Stimulated activated CD4-positive, alpha-beta T cell treated with anti-CD3 and anti-CD28 coated beads, Interleukin-2, amount 100 ng/mL, for 24 hours (primary cell): ENCODE measurements around the gene DIPK1C.

ENCODE experiments used
- DNase-seq, 2 donors: peaks; one replicate each; pipeline ENCODE4 v3.0.0-alpha.2; 2020

DIPK1C gene

GRCh38 chr18:74414953-74415515 lies 42.1 kb downstream of the DIPK1C start:
- no peak for DNase-seq

DNA sequence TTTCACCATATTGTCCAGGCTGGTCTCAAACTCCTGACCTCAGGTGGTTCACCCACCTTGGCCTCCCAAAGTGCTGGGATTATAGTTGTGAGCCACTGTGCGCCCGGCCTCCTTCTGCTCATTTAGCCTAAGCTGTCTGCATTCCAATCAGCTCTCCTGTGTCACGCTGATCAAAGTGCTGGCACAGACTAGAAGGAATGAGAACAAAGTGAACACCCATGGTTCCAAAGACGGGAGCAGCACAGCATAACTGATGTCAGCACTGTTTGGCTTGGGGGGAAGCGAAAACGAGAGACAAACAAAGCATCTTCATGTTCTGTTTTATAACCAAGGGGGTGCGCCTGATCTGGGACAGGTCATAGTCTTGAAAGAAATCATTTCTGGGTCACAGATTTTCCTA lies 43.3 kb downstream of the DIPK1C start:
- no peak for DNase-seq

GRCh38 chr18:74412116-74412880 lies 44.8 kb downstream of the DIPK1C start:
- DNase-seq, result no peak

GRCh38 chr18:74411475-74411874 lies 45.6 kb downstream of the DIPK1C start:
- DNase-seq, result no peak

DNA sequence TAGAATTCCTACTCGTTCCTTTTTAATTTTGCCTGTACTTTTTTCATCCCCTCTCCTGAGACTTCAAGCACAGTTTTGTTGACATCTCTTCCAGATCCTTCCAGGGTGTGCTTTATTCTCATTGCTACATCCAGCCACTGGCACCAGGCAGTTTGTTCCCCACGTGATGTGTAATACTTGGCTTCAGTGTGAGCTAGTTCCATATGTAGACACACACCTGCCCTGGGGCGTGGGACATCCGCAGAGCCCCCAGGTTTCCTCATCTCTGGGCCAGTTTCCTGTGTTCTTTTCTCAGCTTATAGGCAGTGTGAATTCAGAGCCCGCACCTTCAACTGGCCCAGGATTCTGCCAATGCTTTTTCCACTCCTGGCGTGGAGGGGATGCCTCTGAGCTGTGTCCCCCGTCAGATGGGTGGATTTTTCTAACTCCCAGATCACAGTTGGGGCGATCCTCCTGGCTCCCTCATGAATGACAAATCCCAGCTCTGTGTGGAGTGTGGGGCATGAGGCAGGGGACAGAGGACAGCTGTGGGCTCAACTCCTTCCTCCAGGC lies 46.6 kb downstream of the DIPK1C start:
- no peak for DNase-seq

DNA sequence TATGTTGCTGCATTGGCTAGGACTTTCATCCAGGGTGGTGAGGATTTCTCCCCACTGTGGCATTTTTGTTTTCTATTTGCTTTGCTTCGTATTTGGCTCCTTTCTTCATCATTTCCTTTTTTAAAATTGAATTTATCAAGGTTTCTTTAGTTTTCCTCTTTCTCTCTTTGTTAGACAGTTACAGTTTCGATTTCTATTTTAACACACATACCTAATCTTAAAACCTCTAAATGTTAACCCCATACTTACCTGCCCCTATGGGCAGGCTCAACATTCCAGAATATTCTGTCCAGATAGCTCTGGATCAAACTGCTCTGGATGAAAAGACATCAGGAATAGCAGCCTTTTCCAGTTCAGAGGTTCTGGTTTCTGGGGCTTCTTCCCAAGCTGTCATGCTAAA lies 49.2 kb downstream of the DIPK1C start:
- DNase-seq, result no peak

DNA sequence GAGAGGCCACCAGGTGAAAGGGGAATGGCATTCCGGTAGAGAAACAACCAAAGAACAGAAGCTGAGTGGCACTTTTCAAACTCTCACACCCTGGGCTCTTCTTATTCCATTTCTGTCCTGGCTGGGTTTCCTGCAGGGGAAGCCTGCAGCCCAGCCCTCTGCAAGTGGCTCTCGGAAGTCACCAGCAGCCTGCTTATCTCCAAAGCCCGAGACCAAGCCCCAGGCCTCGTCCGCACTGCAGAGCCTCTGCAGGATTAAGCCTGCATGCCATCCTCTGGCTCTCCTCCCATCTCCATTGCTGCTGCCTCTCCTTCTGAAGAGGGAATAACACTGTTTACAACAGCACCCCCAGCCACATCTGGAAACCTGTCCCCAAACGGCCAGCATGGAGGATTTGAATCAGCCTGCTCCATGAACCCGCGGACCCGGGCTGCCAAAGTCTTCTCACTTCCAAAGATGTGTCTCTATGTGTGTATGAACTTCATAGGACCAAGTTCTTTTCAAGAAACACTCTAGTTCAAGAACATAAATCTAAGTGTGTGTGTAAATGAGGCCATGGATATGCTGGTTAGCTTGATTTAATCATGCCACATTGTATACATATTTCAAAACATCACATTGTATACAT lies 54.2 kb downstream of the DIPK1C start:
- DNase-seq, result no peak

- DNase-seq, result no peak
Observed at GRCh38 chr18:74400813-74401212, 56.3 kb downstream of the DIPK1C start.

GRCh38 chr18:74399091-74399887 lies 57.8 kb downstream of the DIPK1C start:
- DNase-seq, result no peak

GRCh38 chr18:74397572-74397971 lies 59.5 kb downstream of the DIPK1C start:
- no peak for DNase-seq

DNA sequence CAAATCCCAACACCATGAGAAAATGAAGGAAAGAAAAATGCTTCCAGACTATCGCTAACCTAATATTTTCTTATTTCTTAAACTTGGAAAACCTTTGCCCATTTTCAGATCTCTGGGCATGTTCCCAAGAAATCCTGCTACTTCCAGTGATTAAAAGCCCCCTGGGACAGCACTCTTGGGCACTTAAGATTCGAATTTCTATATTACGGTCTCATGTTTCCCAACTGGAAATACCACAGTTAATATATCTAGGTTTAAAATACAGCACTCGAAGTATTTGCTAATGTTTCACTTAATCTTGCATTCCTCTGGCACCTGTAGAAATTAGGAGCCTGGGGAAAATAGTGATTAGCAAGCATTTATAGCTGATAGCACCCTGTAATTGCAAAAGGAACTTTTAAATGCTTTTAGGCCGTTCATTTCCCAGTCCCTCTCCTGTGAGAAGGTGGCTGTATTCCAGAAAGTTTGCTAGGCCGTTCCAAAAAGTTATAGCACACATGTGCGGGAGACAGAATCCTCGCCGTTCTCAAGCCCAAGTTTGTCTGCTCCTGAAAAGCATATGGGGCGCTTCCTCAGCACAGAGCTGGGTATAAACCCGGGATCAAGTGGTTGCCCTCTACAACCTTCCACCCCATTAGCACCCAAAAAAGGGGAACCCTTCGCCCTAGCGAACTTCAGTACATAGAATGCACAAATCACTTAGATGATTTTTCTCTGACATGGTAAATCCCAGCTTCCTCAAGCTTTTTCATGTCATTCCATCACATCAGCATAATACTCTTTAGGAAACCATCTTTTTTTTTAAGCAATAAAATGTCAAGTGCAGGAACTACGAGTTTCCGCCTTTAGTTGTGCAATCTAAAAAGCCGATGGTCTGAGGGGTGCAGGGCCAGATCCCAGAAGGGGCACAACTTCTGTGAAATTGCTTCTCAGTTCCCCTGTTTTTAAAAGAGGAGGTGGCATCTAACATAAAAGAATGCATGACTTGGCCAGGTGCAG lies 60.6 kb downstream of the DIPK1C start:
- DNase-seq, result no peak

- DNase-seq, result no peak
Observed at GRCh38 chr18:74395648-74396154, 61.4 kb downstream of the DIPK1C start.

DNA sequence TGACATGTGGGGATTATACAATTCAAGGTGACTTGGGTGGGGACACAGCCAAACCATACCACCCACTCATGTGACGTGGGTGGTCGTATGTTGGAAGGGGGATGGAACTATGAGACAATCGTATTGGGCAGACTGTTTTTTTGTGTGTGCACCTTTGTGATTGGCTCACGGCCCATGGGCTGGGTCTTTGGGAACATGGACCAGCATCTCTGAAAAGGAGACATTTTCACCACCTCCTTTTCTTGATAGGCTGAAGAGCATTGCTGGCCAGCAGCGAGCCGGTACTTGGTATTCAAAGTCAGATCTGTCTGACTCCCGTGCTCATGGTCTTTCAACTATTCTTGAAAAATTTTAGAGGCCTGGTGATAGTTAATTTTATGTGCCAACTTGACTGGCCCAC lies 62.1 kb downstream of the DIPK1C start:
- no peak for DNase-seq

DNA sequence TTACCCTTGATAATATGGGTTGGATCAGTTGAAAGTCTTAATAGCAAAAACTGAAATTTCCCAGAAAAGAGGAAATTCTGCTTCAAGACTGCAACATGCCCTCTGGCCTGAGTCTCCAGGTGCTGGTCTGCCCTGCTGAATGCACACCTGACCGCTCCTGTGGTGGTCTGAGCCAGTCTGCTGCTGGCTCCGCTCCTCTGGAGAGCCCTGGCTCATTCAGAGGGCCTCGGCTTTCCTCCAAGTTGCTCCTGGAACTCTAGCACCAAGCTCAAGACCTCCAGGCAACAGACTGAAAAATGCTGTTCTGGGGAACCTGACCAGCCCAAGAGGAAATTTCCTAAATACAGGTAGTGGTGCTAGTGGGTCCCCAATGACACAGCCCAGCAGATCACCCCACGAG lies 64.8 kb downstream of the DIPK1C start:
- no peak for DNase-seq

DNA sequence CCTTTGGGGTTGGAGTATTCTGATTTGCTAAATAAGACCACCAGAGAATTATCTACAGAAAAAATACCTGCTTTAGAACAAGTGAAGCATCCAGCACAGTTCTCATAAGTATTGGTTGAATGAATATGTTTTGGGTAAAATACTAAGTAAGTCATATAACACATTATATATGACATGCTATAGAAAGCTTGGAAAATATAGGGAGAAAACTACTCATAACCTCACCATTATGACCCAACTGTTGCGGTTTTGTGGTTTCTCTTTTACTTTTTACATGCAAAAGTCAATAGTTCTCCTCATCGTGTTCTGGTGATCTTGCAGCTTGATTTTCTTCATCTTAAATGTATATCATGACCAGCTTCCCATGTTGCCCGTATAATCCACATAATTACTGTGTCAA lies 66.2 kb downstream of the DIPK1C start:
- DNase-seq, result no peak

- DNase-seq, result no peak
Observed at GRCh38 chr18:74389991-74390390, 67.1 kb downstream of the DIPK1C start.

GRCh38 chr18:74389171-74389927 lies 67.8 kb downstream of the DIPK1C start:
- DNase-seq, result no peak

DNA sequence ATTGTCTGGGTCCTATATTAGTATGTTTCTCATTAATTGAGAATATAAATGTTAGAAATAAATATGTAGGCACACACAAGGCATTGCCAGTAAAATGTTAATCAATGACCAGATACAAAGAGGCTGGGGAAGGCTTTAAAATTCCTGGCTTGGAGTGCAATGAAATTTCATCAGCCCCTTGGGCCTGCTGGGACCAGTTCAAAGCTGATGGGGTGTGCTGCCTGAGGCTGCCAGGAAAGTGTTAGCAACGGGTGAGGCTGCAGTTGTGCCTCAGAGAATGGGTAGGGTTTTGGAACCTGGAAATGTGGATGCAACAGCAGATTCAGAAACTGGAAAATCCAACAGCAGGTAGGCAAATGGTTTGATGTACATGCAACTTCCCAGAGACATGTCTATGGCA lies 68.9 kb downstream of the DIPK1C start:
- DNase-seq, result no peak

GRCh38 chr18:74387383-74387782 lies 69.7 kb downstream of the DIPK1C start:
- no peak for DNase-seq
